ENCODE data around the gene TRIM62.

The TRIM62 gene

GRCh38 chr1:33146003-33146402, 35.8 kb downstream of the TRIM62 start:
- peaks cover 30% of the 10 kb centered on the region for H3K79me1 ChIP-seq (replicated peaks; ENCODE audit: low read length, poor library complexity, severe bottlenecking)
- no peak overlapping the region for H2BK15ac ChIP-seq (ENCODE audit: low read depth, poor library complexity, severe bottlenecking)
- H2AFZ ChIP-seq (ENCODE audit: low read depth, low read length): no peak overlapping the region
- H3K36me3 ChIP-seq (ENCODE audit: control insufficient read depth in 1 of 2, insufficient read depth in 2 of 2, low read depth in 1 of 2, low read length in 2 of 2): peaks cover 15 to 69% of the 10 kb centered on the region in 2 experiments
- H3K27ac ChIP-seq (ENCODE audit: low read length, poor library complexity, severe bottlenecking): no peak overlapping the region
- H4K8ac ChIP-seq (ENCODE audit: low read length): no peak overlapping the region
- peaks cover 22% of the 10 kb centered on the region for H3K4me1 ChIP-seq (ENCODE audit: control insufficient read depth, insufficient read depth, low read depth, low read length)
- no peak overlapping the region for H2BK12ac ChIP-seq (ENCODE audit: low read length in 2 of 2)
- no peak overlapping the region for H2BK5ac ChIP-seq (ENCODE audit: low read depth, low read length, poor library complexity, severe bottlenecking)
- no peak overlapping the region for H2BK120ac ChIP-seq (ENCODE audit: low read depth, low read length)
- H3K9me3 ChIP-seq (ENCODE audit: control insufficient read depth, low read length): no peaks in the 10 kb centered on the region
- H3K9ac ChIP-seq (ENCODE audit: low read length): no peak overlapping the region
- H3K27me3 ChIP-seq (ENCODE audit: control insufficient read depth in 1 of 2, insufficient read depth in 1 of 2, low read length in 2 of 2): no peaks in the 10 kb centered on the region
- no peak overlapping the region for H3K4me2 ChIP-seq (ENCODE audit: low read length, poor library complexity, severe bottlenecking)
- DNase-seq: no peak
- H3K4me3 ChIP-seq (ENCODE audit: insufficient read depth in 1 of 2, low read depth in 1 of 2, low read length in 2 of 2): no peak overlapping the region
- H4K91ac ChIP-seq (ENCODE audit: low read length): no peak overlapping the region
- H3K18ac ChIP-seq (ENCODE audit: low read depth in 1 of 2, low read length in 2 of 2): no peak overlapping the region
- no peak overlapping the region for H3K23ac ChIP-seq (ENCODE audit: low read length in 2 of 2)
- no peak overlapping the region for H2AK5ac ChIP-seq (ENCODE audit: low read length, severe bottlenecking)
- no peak overlapping the region for H3K14ac ChIP-seq (ENCODE audit: low read length in 2 of 2)
- 93% methylated on average over 3 of the region's 3 CpGs for WGBS
- no peak overlapping the region for H3K4ac ChIP-seq (ENCODE audit: low read depth in 1 of 2, low read length in 2 of 2)

GRCh38 chr1:33143698-33144097, 38.1 kb downstream of the TRIM62 start:
- Histone ChIP-seq H3K9ac (ENCODE audit: low read length) (peak overlapping the region; percentile 15), H2AFZ (ENCODE audit: low read depth, low read length) (no peak overlapping the region), H3K4me1 (ENCODE audit: control insufficient read depth, insufficient read depth, low read depth, low read length) (peaks cover 21% of the 10 kb centered on the region), H2BK5ac (ENCODE audit: low read depth, low read length, poor library complexity, severe bottlenecking) (no peak overlapping the region), H3K14ac (ENCODE audit: low read length in 2 of 2) (peak overlapping the region in 1 of 2 experiments; percentile 93), H3K9me3 (ENCODE audit: control insufficient read depth, low read length) (no peaks in the 10 kb centered on the region), H2BK12ac (ENCODE audit: low read length in 2 of 2) (peak overlapping the region in 1 of 2 experiments; percentile 95), H3K23ac (ENCODE audit: low read length in 2 of 2) (no peak overlapping the region), H3K4me2 (ENCODE audit: low read length, poor library complexity, severe bottlenecking) (no peak overlapping the region), H3K27ac (ENCODE audit: low read length, poor library complexity, severe bottlenecking) (no peak overlapping the region), H3K36me3 (ENCODE audit: control insufficient read depth in 1 of 2, insufficient read depth in 2 of 2, low read depth in 1 of 2, low read length in 2 of 2) (peaks cover 15 to 49% of the 10 kb centered on the region in 2 experiments), H4K91ac (ENCODE audit: low read length) (peak overlapping the region; percentile 91), H2BK15ac (ENCODE audit: low read depth, poor library complexity, severe bottlenecking) (peak overlapping the region; percentile 19), H2AK5ac (ENCODE audit: low read length, severe bottlenecking) (peak overlapping the region; percentile 12), H3K27me3 (ENCODE audit: control insufficient read depth in 1 of 2, insufficient read depth in 1 of 2, low read length in 2 of 2) (no peaks in the 10 kb centered on the region), H3K4me3 (ENCODE audit: insufficient read depth in 1 of 2, low read depth in 1 of 2, low read length in 2 of 2) (no peak overlapping the region), H2BK120ac (ENCODE audit: low read depth, low read length) (peak overlapping the region; percentile 45), H3K4ac (ENCODE audit: low read depth in 1 of 2, low read length in 2 of 2) (peak overlapping the region in 1 of 2 experiments; percentile 3), H3K18ac (ENCODE audit: low read depth in 1 of 2, low read length in 2 of 2) (peak overlapping the region; percentile 34 to 72), H4K8ac (ENCODE audit: low read length) (peak overlapping the region; percentile 8), H3K79me1 (replicated peaks; ENCODE audit: low read length, poor library complexity, severe bottlenecking) (peaks cover 22% of the 10 kb centered on the region)
- DNase-seq: peak; percentile 88
- no CpG with 5 or more reads among the region's 2 CpGs for WGBS

- peak; percentile 45 for DNase-seq
- peak overlapping the region; percentile 20 to 95 for H2BK12ac ChIP-seq (ENCODE audit: low read length in 2 of 2)
- H3K14ac ChIP-seq (ENCODE audit: low read length in 2 of 2): peak overlapping the region in 1 of 2 experiments; percentile 18
- H3K4me3 ChIP-seq (ENCODE audit: insufficient read depth in 1 of 2, low read depth in 1 of 2, low read length in 2 of 2): no peak overlapping the region
- no peaks in the 10 kb centered on the region for H3K9me3 ChIP-seq (ENCODE audit: control insufficient read depth, low read length)
- 50% methylated on average over 3 of the region's 4 CpGs for WGBS
- no peak overlapping the region for H3K27ac ChIP-seq (ENCODE audit: low read length, poor library complexity, severe bottlenecking)
- H3K79me1 ChIP-seq (replicated peaks; ENCODE audit: low read length, poor library complexity, severe bottlenecking): peaks cover 21% of the 10 kb centered on the region
- H3K4me2 ChIP-seq (ENCODE audit: low read length, poor library complexity, severe bottlenecking): no peak overlapping the region
- peak overlapping the region; percentile 8 for H4K8ac ChIP-seq (ENCODE audit: low read length)
- peak overlapping the region; percentile 12 for H2AK5ac ChIP-seq (ENCODE audit: low read length, severe bottlenecking)
- H3K4me1 ChIP-seq (ENCODE audit: control insufficient read depth, insufficient read depth, low read depth, low read length): peaks cover 21% of the 10 kb centered on the region
- H3K18ac ChIP-seq (ENCODE audit: low read depth in 1 of 2, low read length in 2 of 2): peak overlapping the region; percentile 34 to 72
- H3K23ac ChIP-seq (ENCODE audit: low read length in 2 of 2): no peak overlapping the region
- no peak overlapping the region for H2BK5ac ChIP-seq (ENCODE audit: low read depth, low read length, poor library complexity, severe bottlenecking)
- peak overlapping the region; percentile 19 for H2BK15ac ChIP-seq (ENCODE audit: low read depth, poor library complexity, severe bottlenecking)
- no peaks in the 10 kb centered on the region for H3K27me3 ChIP-seq (ENCODE audit: control insufficient read depth in 1 of 2, insufficient read depth in 1 of 2, low read length in 2 of 2)
- H2AFZ ChIP-seq (ENCODE audit: low read depth, low read length): no peak overlapping the region
- H3K36me3 ChIP-seq (ENCODE audit: control insufficient read depth in 1 of 2, insufficient read depth in 2 of 2, low read depth in 1 of 2, low read length in 2 of 2): peaks cover 15 to 48% of the 10 kb centered on the region in 2 experiments
- peak overlapping the region; percentile 15 for H3K9ac ChIP-seq (ENCODE audit: low read length)
- peak overlapping the region; percentile 91 for H4K91ac ChIP-seq (ENCODE audit: low read length)
- H3K4ac ChIP-seq (ENCODE audit: low read depth in 1 of 2, low read length in 2 of 2): peak overlapping the region in 1 of 2 experiments; percentile 3
- no peak overlapping the region for H2BK120ac ChIP-seq (ENCODE audit: low read depth, low read length)
These were observed 38.7 kb downstream of the TRIM62 start for GRCh38 chr1:33143176-33143575.

- WGBS: 82% methylated on average over 6 of the region's 7 CpGs
- H2BK5ac ChIP-seq (ENCODE audit: low read depth, low read length, poor library complexity, severe bottlenecking): no peak overlapping the region
- no peak overlapping the region for H3K4me2 ChIP-seq (ENCODE audit: low read length, poor library complexity, severe bottlenecking)
- peaks cover 15 to 43% of the 10 kb centered on the region in 2 experiments for H3K36me3 ChIP-seq (ENCODE audit: control insufficient read depth in 1 of 2, insufficient read depth in 2 of 2, low read depth in 1 of 2, low read length in 2 of 2)
- peaks cover 0 to 2% of the 10 kb centered on the region in 2 experiments for H3K27me3 ChIP-seq (ENCODE audit: control insufficient read depth in 1 of 2, insufficient read depth in 1 of 2, low read length in 2 of 2)
- H2AFZ ChIP-seq (ENCODE audit: low read depth, low read length): no peak overlapping the region
- H2BK12ac ChIP-seq (ENCODE audit: low read length in 2 of 2): peak overlapping the region in 1 of 2 experiments; percentile 47
- peak overlapping the region; percentile 45 for H2AK5ac ChIP-seq (ENCODE audit: low read length, severe bottlenecking)
- H2BK15ac ChIP-seq (ENCODE audit: low read depth, poor library complexity, severe bottlenecking): no peak overlapping the region
- H2BK120ac ChIP-seq (ENCODE audit: low read depth, low read length): peak overlapping the region; percentile 25
- H4K91ac ChIP-seq (ENCODE audit: low read length): peak overlapping the region; percentile 35
- peak overlapping the region; percentile 47 for H4K8ac ChIP-seq (ENCODE audit: low read length)
- H3K79me1 ChIP-seq (replicated peaks; ENCODE audit: low read length, poor library complexity, severe bottlenecking): peaks cover 19% of the 10 kb centered on the region
- no peak overlapping the region for H3K4me3 ChIP-seq (ENCODE audit: insufficient read depth in 1 of 2, low read depth in 1 of 2, low read length in 2 of 2)
- no peak overlapping the region for H3K4ac ChIP-seq (ENCODE audit: low read depth in 1 of 2, low read length in 2 of 2)
- peak overlapping the region; percentile 7 for H3K9ac ChIP-seq (ENCODE audit: low read length)
- H3K18ac ChIP-seq (ENCODE audit: low read depth in 1 of 2, low read length in 2 of 2): peak overlapping the region; percentile 5 to 11
- H3K27ac ChIP-seq (ENCODE audit: low read length, poor library complexity, severe bottlenecking): no peak overlapping the region
- peaks cover 24% of the 10 kb centered on the region for H3K4me1 ChIP-seq (ENCODE audit: control insufficient read depth, insufficient read depth, low read depth, low read length)
- DNase-seq: no peak
- no peak overlapping the region for H3K23ac ChIP-seq (ENCODE audit: low read length in 2 of 2)
- H3K9me3 ChIP-seq (ENCODE audit: control insufficient read depth, low read length): no peaks in the 10 kb centered on the region
- no peak overlapping the region for H3K14ac ChIP-seq (ENCODE audit: low read length in 2 of 2)
These were observed 39.3 kb downstream of the TRIM62 start for GRCh38 chr1:33142483-33143064.
